ENCODE data around the gene TSPAN2.

- TF ChIP-seq CTCF (IDR thresholded peaks at IDR 0.05) (no peak), POLR2A (IDR thresholded peaks at IDR 0.05) (no peak), POLR2AphosphoS5 (IDR thresholded peaks at IDR 0.05) (no peak), EP300 (IDR thresholded peaks at IDR 0.05) (no peak)
Measured at GRCh38 chr1:115090540-115090939, 1.2 kb upstream of the TSPAN2 start.
